HG03045 (cell line): Measurements from ENCODE around the gene MRPS18B.
"Not testable (repeated sequence)": the region's sequence is repeated elsewhere in the genome, so short reads cannot be mapped to it uniquely, and the experiment has no call there.

ENCODE experiments used
- ATAC-seq: cut with Tn5 transposase; IDR thresholded peaks from one replicate; pipeline ENCODE4 v1.9.1; 2021; ENCODE audit warnings: mild to moderate bottlenecking, moderate library complexity; ENCODE audit not compliant: unreplicated experiment

MRPS18B gene

DNA sequence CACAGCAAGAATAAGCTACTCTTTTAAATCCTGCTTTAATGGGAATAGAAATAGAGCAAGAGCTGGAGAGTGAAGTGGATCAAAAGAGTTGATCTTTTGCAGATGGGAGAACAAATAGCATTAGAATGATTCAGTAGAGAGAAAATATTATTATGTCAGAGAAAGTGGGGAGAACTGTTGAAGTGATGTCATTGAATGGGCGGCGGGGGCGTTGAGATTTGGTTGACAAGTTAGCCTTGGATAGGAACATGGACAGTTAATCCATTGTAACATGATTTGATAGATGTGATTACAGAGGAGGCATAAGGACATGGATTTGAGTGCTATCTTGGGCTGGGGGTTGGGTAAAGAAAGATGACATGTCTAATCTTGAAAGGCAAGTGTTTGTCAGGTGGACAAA, 18.2 kb downstream of the MRPS18B start:
- no peak for ATAC-seq

DNA sequence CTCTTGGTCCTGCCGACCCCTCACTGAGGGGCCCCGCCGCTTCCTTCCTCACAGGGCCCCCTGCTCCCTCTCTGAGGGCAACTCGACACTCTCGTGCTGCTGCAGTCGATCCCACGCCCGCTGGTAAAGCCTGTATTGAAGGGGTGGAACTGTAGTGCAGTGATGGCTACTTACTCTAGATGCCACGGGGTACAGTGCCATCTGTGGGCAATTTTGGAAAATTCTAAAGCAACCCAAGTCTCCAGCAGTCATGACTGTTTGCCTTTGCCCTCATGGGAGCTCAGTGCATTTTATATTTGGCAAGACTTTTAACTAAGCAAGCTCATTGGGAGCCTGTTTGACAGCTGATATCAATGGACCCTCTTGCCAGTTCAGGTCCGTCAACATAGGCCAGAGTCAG, 22.8 kb downstream of the MRPS18B start:
- no peak for ATAC-seq

- ATAC-seq: no peak
Observed at GRCh38 chr6:30641048-30641447, 23.4 kb downstream of the MRPS18B start.

DNA sequence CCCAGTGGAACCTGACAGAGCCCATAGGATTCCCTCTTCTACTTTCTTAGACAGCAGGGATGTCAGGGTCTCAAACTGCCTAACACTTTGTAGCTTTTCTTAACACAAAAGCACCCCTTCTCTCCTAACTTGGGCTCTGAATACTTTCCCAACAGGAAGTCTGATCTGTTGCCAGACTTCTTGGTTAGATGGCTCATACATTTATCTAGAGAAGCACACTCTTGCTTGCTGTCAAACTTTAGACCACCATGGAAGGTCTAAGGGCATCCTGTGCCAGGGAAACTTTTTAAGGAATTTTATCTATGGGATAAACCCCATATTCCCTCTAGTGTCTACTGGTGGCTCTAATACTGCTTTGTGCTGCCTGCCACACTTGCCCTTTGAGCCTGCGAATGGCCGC, 26.0 kb downstream of the MRPS18B start:
- ATAC-seq: no peak

GRCh38 chr6:30644769-30645168, 27.1 kb downstream of the MRPS18B start:
- ATAC-seq: no peak

DNA sequence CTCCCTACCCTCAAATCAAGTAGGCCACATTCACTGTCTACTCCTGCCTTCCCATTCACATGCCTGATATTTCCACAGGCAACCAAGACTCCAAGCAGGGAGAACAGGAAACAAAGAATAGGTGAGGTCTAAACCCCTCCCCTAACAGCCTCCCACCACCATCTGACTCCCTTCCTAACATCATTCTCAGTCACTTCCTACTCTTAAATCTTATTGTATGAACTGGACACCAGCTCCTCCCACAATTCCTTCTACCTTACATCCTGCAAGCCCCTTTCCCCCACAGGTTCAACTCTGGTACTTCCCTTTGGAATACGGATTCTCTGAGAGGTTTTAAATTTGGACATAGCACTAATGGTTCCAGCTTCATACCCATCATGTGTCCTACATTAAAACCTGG, 28.3 kb downstream of the MRPS18B start:
- ATAC-seq: no peak

DNA sequence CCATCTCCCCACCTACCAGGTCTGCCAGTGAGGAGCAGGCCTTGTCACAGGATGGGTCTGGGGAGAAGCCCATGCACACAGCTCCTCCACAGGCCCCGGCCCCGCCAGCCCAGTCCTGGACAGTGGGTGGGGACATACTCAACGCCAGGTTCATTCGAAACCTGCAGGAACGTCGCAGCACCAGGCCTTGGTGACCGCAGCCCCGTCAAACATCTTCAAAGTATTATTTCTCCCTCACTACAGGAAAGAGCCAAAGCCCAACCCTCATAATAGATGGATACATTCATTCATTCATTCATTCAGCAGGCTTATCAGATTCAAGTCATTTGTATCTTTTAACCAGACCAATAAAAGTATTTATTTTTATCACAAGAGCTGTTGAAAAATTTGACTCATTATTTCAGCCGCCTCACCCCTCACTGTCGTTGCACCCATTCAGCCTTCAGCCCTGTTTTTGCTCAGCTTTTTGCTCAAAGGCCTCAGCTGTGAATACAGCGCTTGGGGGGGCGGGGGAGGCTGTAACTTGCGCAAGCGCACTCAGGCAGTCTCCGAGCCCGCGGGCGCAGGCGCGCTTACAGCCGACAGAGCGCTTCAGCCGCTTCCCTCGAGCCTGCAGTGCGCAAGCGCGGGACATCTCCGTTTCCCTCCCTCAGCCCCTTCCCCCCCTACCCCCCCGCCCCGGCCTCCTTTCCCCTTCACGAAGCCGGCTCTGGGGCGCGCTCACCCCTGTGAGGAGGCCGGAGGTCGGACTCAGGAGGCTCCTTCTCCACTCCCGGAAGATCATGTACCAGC, 29.0 kb downstream of the MRPS18B start, which contains the start of gene C6orf136:
C6orf136 (plus strand) TSS at position 684 of the 792 bp plus-strand sequence; CDS start at position 783, 99 bp downstream.
- ATAC-seq: peak; percentile 54

DNA sequence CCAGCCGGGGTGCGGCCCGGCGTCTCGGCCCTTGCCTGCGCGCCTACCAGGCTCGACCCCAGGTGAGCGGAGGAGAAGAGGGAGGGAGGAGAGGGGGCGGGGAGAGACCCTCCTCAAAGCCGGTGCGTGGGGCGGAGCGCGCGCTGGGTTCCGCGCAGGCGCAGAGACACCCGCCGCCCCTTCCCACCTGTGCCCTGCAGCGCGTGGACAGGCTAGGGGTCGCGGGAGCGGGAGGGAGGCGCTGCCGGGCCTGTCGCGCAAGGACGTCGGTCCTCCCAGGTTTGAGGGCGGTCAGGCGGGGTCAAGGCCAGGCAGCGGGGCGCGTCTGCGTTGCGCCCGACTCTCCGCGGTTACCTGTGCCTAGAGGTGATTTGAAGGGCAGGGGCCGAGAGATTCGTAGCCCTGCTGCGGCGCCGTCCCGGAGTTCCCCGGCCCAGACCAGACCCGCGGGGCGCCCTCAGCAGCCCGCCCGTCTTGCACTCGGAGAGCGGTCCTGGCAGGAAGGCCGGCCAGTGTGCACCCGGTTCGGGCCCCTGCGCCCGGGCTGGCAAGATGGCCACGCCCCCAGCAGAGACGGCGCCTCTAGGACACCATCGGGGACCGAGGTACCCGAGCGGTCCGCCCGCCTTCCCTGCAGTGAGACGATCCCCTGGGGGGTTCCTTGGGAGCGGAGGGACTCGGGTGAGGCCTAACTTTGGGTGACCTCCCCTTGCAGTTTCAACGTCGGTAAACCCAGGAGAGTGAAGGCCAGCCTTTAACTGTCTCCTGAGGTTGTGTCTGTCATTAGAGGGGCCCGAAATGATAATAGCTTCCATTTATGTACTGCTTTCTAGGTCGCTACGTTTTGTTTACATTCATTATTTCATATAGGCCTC, 29.8 kb downstream of the MRPS18B start:
- ATAC-seq: peak; percentile 66

- no peak for ATAC-seq
Observed at GRCh38 chr6:30651143-30651542, 33.5 kb downstream of the MRPS18B start.

- no peak for ATAC-seq
Observed at GRCh38 chr6:30654798-30655742, 37.4 kb downstream of the MRPS18B start.

DNA sequence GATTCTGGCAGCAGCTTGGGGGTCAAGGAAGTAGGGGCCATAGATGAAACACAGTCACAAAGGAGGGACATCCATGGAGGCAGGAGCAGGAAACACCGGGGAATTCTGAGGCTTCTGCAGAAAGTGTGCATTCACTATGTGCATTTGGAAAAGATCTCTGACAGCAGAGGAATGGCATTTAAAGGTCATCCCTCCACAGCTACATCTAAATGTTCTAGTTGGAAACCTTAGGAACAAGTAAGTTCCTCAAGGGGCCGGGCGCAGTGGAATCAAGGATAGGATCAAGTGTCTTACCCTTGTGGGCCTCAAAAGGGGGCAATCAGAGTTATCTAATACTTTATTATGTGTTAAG, 38.1 kb downstream of the MRPS18B start:
- no peak for ATAC-seq

DNA sequence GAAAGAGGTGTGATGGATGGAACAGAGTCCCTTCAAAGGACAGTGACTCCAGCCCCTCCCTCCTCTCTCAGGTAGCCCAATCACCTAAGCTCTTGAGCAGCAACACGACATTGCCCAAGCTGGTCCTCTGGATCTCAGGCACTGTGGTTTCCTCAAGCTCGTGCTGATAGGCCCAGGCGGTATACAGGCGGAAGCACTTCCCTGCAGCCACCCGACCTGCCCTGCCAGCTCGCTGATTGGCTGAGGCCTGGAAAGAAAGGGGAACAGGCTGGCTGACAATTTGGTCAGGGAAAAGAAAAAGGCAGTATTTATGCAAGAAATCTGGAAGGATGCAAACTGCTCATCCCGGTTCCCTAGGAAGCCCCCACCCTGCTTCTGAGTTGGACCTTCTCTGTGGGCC, 38.9 kb downstream of the MRPS18B start:
- no peak for ATAC-seq

GRCh38 chr6:30657454-30657853, 39.8 kb downstream of the MRPS18B start:
- ATAC-seq: no peak

DNA sequence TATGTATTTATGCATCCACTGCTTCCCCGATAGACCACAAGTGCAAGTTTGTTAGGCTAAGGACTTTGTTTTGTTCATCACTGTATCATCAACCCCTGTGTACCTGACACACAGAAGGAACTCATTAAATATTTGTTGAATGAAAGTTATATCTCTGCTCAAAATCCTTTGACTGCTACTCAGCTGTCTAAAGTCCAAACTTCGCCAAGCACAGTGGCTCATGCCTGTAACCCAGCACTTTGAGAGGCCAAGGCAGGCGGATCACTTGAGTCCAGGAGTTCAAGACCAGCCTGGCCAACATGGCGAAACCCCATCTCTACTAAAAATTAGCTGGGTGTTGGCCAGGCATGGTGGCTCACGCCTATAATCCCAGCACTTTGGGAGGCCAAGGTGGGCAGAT, 40.3 kb downstream of the MRPS18B start:
- not testable (repeated sequence) for ATAC-seq

DNA sequence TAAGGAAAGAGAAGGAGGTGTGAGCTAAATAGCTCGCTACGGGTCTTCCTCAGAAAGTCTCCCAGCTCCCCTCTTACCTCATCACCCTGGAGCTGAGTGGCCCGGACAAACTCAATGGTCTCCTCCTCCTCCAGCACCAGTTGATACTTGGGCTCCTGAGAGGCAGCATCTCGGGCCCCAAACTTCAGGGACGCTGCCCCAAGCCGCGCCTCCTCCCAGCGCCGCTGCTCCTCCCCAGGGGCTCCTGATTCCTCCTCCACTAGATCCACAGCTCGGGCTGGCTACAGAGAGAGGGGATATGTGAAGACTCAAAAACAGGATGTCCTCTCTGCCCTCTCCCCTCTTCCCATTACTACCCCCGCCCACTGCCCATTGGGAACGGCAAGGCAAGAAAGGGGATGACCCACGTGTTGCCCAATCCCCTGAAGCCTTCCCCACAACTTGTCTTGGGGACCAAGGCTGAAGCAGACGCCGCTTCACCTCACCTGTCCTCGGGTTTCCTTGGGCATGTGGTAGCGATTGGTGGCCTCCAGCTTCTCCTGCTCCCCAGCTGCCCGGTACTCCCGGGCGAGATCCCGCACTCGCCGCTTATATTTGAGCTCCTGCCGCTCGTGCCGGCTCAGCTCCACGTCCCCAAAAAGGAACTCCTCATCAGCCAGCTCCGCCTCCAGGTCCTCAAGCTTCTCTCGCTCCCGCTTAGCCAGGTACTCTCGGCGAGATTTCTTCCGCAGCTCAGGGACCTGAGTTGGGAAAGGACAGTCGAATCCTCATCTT, 47.5 kb downstream of the MRPS18B start:
- ATAC-seq: no peak

DNA sequence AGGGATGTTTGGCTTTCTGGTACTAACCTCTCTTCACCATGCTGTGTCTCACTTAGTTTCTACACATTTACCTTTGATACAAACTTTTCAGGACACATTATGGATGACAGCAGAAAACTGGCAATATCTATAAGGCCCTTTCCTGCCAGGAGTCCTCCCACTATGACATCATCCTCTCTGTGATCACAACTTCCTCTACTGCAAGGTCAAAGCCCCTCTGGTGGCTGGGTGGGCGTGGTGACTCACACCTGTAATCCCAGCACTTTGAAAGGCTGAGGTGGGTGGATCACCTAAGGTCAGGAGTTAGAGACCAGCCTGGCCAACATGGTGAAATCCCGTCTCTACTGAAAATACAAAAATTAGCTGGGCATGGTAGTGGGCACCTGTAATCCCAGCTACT, 48.7 kb downstream of the MRPS18B start:
- not testable (repeated sequence) for ATAC-seq

DNA sequence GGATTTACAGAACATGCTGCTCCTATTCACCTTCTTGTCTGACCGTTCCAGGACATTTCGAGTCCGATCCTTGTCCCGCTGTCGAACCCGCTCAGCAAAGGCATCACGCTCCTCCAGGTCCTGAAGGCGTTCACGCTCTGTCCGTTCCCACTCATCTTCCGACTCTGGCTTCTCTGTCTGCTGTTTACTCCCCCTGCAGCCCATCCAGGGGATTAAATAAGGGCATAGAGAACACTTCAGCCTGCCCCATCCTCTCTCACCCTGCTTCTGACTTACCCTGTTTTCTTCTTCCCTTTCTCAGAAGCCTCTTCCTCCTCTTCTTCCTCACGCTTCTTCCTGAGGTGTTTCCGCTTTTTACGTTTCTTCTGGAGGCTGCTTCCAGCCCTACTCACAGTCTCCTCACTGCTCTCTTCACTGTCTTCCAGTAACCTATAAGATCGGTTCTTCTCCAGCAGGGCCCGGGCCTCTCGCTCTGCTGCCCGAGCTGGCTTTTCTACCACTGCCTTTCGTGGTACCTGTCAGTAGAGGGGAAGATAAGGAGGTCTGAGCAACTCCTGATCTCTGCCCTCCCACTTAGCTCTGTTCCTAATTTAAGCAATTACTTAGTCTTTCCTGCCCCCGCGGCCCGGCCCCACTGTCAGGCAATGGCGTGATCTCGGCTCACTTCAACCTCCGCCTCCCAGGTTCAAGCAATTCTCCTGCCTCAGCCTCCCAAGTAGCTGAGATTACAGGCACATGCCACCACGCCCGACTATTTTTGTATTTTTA, 53.3 kb downstream of the MRPS18B start:
- no peak for ATAC-seq

- ATAC-seq: peak; percentile 67
Observed at GRCh38 chr6:30672445-30673253, 55.0 kb downstream of the MRPS18B start, which contains the start of gene DHX16. Gene DHX16, minus strand, starts transcription at chr6:30673006. Its CDS starts 165 bp downstream, at chr6:30672841.
